ENCODE measurements around the gene LPP.

The LPP gene

DNA sequence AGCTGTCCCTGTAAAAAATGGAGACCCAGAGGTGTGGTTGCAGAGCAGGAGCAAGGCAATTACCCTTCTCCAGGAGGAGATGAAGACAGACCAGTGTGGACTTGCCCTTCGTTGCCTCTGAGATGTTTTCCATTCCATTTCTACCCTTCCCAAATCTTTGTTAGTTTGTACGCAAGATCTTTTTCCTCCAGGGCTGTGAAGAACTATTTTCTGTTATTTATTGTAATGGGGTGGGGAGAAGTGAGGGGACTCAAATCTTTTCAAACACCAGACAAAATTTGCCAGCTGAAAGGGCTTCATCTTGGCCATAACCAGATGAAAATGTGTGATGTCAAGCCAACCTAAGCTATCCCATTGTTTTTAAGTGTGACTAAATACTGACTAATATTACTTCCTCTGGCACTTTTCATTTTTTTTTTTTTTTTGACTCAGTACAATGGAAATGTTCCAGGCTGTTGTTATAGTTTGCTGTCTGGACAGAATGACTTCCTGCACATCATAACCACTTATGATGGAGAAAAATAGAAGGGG lies 746.5 kb downstream of the LPP start:
- TF ChIP-seq SPI1 (IDR thresholded peaks at IDR 0.05; ENCODE audit: borderline replicate concordance, low read depth) = no peak
- TF ChIP-seq GABPA (IDR thresholded peaks at IDR 0.05; ENCODE audit: low read depth) = no peak
- no peak for TF ChIP-seq REST (IDR thresholded peaks at IDR 0.05; ENCODE audit: insufficient replicate concordance, low read depth)
- no peak for TF ChIP-seq POLR2AphosphoS5 (IDR thresholded peaks at IDR 0.05; ENCODE audit: low read depth)
- TF ChIP-seq CTCF (IDR thresholded peaks at IDR 0.05; ENCODE audit: insufficient read depth, low read length) = no peak
- Histone ChIP-seq H3K27me3 (ENCODE audit: insufficient read depth, poor library complexity, severe bottlenecking) (no peaks in the 10 kb centered on the region), H3K27ac (replicated peaks) (no peak overlapping the region), H3K4me3 (replicated peaks; ENCODE audit: insufficient read depth, low read length) (no peak overlapping the region)
- no peak for DNase-seq (ENCODE audit: low read depth in 1 of 2, low spot score in 1 of 2)

- H3K27me3 ChIP-seq (ENCODE audit: insufficient read depth, poor library complexity, severe bottlenecking) = no peaks in the 10 kb centered on the region
- DNase-seq (ENCODE audit: low read depth in 1 of 2, low spot score in 1 of 2) = no peak
- no peak for TF ChIP-seq POLR2AphosphoS5 (IDR thresholded peaks at IDR 0.05; ENCODE audit: low read depth)
- no peak for TF ChIP-seq GABPA (IDR thresholded peaks at IDR 0.05; ENCODE audit: low read depth)
- no peak for TF ChIP-seq CTCF (IDR thresholded peaks at IDR 0.05; ENCODE audit: insufficient read depth, low read length)
- TF ChIP-seq REST (IDR thresholded peaks at IDR 0.05; ENCODE audit: insufficient replicate concordance, low read depth) = no peak
Observed at GRCh38 chr3:188901126-188901525, 747.2 kb downstream of the LPP start.

GRCh38 chr3:188901671-188902287 lies 747.8 kb downstream of the LPP start:
- TF ChIP-seq POLR2AphosphoS5 (IDR thresholded peaks at IDR 0.05; ENCODE audit: low read depth) (no peak), CTCF (IDR thresholded peaks at IDR 0.05; ENCODE audit: insufficient read depth, low read length) (no peak), REST (IDR thresholded peaks at IDR 0.05; ENCODE audit: insufficient replicate concordance, low read depth) (no peak), GABPA (IDR thresholded peaks at IDR 0.05; ENCODE audit: low read depth) (no peak), SPI1 (IDR thresholded peaks at IDR 0.05; ENCODE audit: borderline replicate concordance, low read depth) (no peak)
- no peak overlapping the region for H3K4me3 ChIP-seq (replicated peaks; ENCODE audit: insufficient read depth, low read length)

More at GRCh38 chr3:188901126-188901525, 747.2 kb downstream of the LPP start:
- H3K4me3 ChIP-seq (replicated peaks; ENCODE audit: insufficient read depth, low read length) = no peak overlapping the region
- no peak overlapping the region for H3K27ac ChIP-seq (replicated peaks)

More at GRCh38 chr3:188901671-188902287, 747.8 kb downstream of the LPP start:
- DNase-seq (ENCODE audit: low read depth in 1 of 2, low spot score in 1 of 2) = no peak
- no peak overlapping the region for H3K27ac ChIP-seq (replicated peaks)
- no peaks in the 10 kb centered on the region for H3K27me3 ChIP-seq (ENCODE audit: insufficient read depth, poor library complexity, severe bottlenecking)
